Measurements from ENCODE around the gene CNTN5. TPM values are rescaled to one million over a fixed set of nuclear protein-coding genes. Genes with fewer than 3 reads are reported as not detected.

Gene CNTN5
- total and polyA plus RNA-seq, 2 donors (not counting 1 experiment from before 2014, with no cell fraction given): not detected

DNA sequence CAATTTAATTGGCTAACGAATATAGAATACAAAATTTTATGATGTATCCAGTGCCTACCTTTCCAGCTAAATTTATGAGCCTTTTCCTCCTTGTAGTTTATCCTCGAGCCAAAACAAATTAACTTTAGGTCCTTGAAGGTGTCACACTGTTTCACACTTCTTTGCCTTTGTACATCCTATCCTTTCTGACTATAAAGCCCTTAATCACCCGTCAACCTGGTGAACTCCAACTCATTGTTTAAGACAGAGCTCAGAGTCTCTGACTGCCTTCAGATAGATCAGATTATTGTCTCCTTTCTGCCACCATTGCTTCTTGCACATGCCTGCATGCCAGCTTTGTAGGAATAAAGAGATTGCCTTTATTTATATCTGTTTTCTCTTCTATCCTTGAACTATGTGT is 58.8 kb downstream of the CNTN5 start:
- DNase-seq: no peak
- Histone ChIP-seq H3K79me2 (ENCODE audit: control insufficient read depth, insufficient read depth, low read length) (no peaks in the 10 kb centered on the region), H2AFZ (ENCODE audit: insufficient read depth, low read depth, low read length, poor library complexity, severe bottlenecking) (no peak overlapping the region), H3K4me1 (ENCODE audit: control insufficient read depth in 2 of 2, insufficient read depth in 2 of 2, low read length in 2 of 2) (no peaks in the 10 kb centered on the region), H4K20me1 (ENCODE audit: control insufficient read depth, insufficient read depth, low read length, poor library complexity, severe bottlenecking) (no peaks in the 10 kb centered on the region), H3K4me3 (ENCODE audit: control extremely low read depth in 1 of 5, extremely low read depth in 1 of 5, insufficient read depth in 1 of 5, low read depth in 2 of 5, low read length in 4 of 5) (no peak overlapping the region), H3K9ac (ENCODE audit: low read length) (no peak overlapping the region), H3K4me2 (replicated peaks; ENCODE audit: low read depth, low read length, poor library complexity, severe bottlenecking) (no peak overlapping the region), H3K27me3 (replicated peaks in 1 of 4; ENCODE audit: control extremely low read depth in 1 of 4, control insufficient read depth in 3 of 4, insufficient read depth in 4 of 4, low read length in 3 of 4) (no peaks in the 10 kb centered on the region), H3K27ac (ENCODE audit: low read length in 2 of 2) (no peak overlapping the region), H3K9me3 (ENCODE audit: control extremely low read depth in 1 of 3, control insufficient read depth in 2 of 3, insufficient read depth in 1 of 3, low read length in 2 of 3) (no peaks in the 10 kb centered on the region), H3K36me3 (replicated peaks in 1 of 2; ENCODE audit: control extremely low read depth in 1 of 2, control insufficient read depth in 1 of 2, extremely low read depth in 1 of 2, insufficient read depth in 2 of 2, low read length in 1 of 2) (no peaks in the 10 kb centered on the region)
- ChIA-PET POLR2A (no interaction called here), CTCF (no interaction called here)
- ATAC-seq (ENCODE audit: low read depth): no peak
- no peak overlapping the region for H3K4me3 Mint-ChIP-seq
- intact Hi-C loops (cut with micrococcal nuclease): no loop called here
- no peaks in the 10 kb centered on the region for H3K4me1 Mint-ChIP-seq
- H3K9me3 Mint-ChIP-seq (ENCODE audit: insufficient read depth): peaks cover 1% of the 10 kb centered on the region
- WGBS (ENCODE audit: insufficient coverage): 50% methylated on average over 1 of the region's 3 CpGs
- no peaks in the 10 kb centered on the region for H3K27me3 Mint-ChIP-seq
- H3K27ac Mint-ChIP-seq: no peak overlapping the region
- TF ChIP-seq, protein P1, sequence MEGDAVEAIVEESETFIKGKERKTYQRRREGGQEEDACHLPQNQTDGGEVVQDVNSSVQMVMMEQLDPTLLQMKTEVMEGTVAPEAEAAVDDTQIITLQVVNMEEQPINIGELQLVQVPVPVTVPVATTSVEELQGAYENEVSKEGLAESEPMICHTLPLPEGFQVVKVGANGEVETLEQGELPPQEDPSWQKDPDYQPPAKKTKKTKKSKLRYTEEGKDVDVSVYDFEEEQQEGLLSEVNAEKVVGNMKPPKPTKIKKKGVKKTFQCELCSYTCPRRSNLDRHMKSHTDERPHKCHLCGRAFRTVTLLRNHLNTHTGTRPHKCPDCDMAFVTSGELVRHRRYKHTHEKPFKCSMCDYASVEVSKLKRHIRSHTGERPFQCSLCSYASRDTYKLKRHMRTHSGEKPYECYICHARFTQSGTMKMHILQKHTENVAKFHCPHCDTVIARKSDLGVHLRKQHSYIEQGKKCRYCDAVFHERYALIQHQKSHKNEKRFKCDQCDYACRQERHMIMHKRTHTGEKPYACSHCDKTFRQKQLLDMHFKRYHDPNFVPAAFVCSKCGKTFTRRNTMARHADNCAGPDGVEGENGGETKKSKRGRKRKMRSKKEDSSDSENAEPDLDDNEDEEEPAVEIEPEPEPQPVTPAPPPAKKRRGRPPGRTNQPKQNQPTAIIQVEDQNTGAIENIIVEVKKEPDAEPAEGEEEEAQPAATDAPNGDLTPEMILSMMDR (IDR thresholded peaks at IDR 0.05): no peak
- TF ChIP-seq EZH2 (IDR thresholded peaks at IDR 0.05; ENCODE audit: borderline replicate concordance, insufficient read depth, low read depth, low read length, poor library complexity, severe bottlenecking): no peak

DNA sequence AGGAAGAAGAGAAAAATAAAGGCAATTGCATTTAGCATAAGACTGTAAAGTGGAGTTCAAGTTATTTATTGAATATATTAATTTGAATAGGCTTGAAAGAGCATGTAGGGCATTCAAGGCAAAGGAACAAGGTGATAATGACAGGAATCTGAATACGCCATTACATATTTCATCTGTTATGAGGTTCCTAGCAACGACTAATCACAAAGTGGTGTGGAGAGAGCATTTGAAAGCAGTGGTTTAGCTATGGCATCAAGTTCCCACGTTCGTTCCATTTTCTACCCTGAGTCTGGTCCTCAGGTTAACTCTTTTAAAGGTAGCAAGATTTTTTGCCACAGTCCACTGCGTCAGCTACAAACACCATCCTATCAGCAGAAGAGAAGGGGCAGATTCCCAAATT is 59.4 kb downstream of the CNTN5 start:
- Mint-ChIP-seq H3K9me3 (ENCODE audit: insufficient read depth) (peaks cover 1% of the 10 kb centered on the region), H3K27ac (no peak overlapping the region), H3K27me3 (no peaks in the 10 kb centered on the region), H3K4me3 (no peak overlapping the region), H3K4me1 (no peaks in the 10 kb centered on the region)
- ATAC-seq (ENCODE audit: low read depth) (no peak), DNase-seq (no peak)
- Histone ChIP-seq H3K4me1 (ENCODE audit: control insufficient read depth in 2 of 2, insufficient read depth in 2 of 2, low read length in 2 of 2) (no peaks in the 10 kb centered on the region), H3K79me2 (ENCODE audit: control insufficient read depth, insufficient read depth, low read length) (no peaks in the 10 kb centered on the region), H2AFZ (ENCODE audit: insufficient read depth, low read depth, low read length, poor library complexity, severe bottlenecking) (no peak overlapping the region), H3K27me3 (replicated peaks in 1 of 4; ENCODE audit: control extremely low read depth in 1 of 4, control insufficient read depth in 3 of 4, insufficient read depth in 4 of 4, low read length in 3 of 4) (no peaks in the 10 kb centered on the region), H3K9me3 (ENCODE audit: control extremely low read depth in 1 of 3, control insufficient read depth in 2 of 3, insufficient read depth in 1 of 3, low read length in 2 of 3) (no peaks in the 10 kb centered on the region), H3K36me3 (replicated peaks in 1 of 2; ENCODE audit: control extremely low read depth in 1 of 2, control insufficient read depth in 1 of 2, extremely low read depth in 1 of 2, insufficient read depth in 2 of 2, low read length in 1 of 2) (no peaks in the 10 kb centered on the region), H4K20me1 (ENCODE audit: control insufficient read depth, insufficient read depth, low read length, poor library complexity, severe bottlenecking) (no peaks in the 10 kb centered on the region), H3K4me2 (replicated peaks; ENCODE audit: low read depth, low read length, poor library complexity, severe bottlenecking) (no peak overlapping the region), H3K4me3 (ENCODE audit: control extremely low read depth in 1 of 5, extremely low read depth in 1 of 5, insufficient read depth in 1 of 5, low read depth in 2 of 5, low read length in 4 of 5) (no peak overlapping the region), H3K27ac (ENCODE audit: low read length in 2 of 2) (no peak overlapping the region), H3K9ac (ENCODE audit: low read length) (no peak overlapping the region)
- TF ChIP-seq EZH2 (IDR thresholded peaks at IDR 0.05; ENCODE audit: borderline replicate concordance, insufficient read depth, low read depth, low read length, poor library complexity, severe bottlenecking): no peak
- TF ChIP-seq, protein P1 (IDR thresholded peaks at IDR 0.05): no peak
- POLR2A ChIA-PET: no interaction called here
- 71% methylated on average over 2 of the region's 5 CpGs for WGBS (ENCODE audit: insufficient coverage)
- intact Hi-C loops (cut with micrococcal nuclease): no loop called here
- CTCF ChIA-PET: no interaction called here

All from B cell (primary cell).